Measurements from ENCODE around the gene OR56B1. TPM values are rescaled to one million over a fixed set of nuclear protein-coding genes. Genes with fewer than 3 reads are reported as not detected.

Gene OR56B1
- total and polyA plus RNA-seq, 2 of the 13 experiments (the other 11 are each of a cell fraction or from before 2014, with no cell fraction given): not detected

GRCh38 chr11:5689551-5689983 lies 46.7 kb upstream of the OR56B1 start, which contains the start of gene TRIM22:
TRIM22 (plus strand) TSS chr11:5689790; CDS start chr11:5696233, 6,443 bp downstream.
- CTCF ChIA-PET (ENCODE audit: low intra/inter-chr PET ratio, low total read pairs): no interaction called here
- H2AFZ ChIP-seq (ENCODE audit: low read length): no peak within 1 kb of the TSS
- DNase-seq (ENCODE audit: low spot score) (no peak), FAIRE-seq (no peak), ATAC-seq (no peak)
- no peaks in the 10 kb centered on the region; a peak in 1 of 5 replicates for H3K27me3 ChIP-seq (ENCODE audit: control insufficient read depth in 1 of 2, insufficient read depth in 2 of 2, low read length in 2 of 2)
- no peaks in the 10 kb centered on the region for H3K79me2 ChIP-seq (ENCODE audit: insufficient read depth, low read length)
- H3K9ac ChIP-seq (ENCODE audit: insufficient read depth, low read depth, low read length): no peak within 1 kb of the TSS
- H3K4me1 ChIP-seq (ENCODE audit: insufficient read depth, low read length): no peaks in the 10 kb centered on the region
- no peak within 1 kb of the TSS; the same call in 1 of the 2 replicates for H3K4me2 ChIP-seq (ENCODE audit: low read depth, low read length)
- intact Hi-C loops (cut with micrococcal nuclease; ENCODE audit: unreplicated experiment): no loop called here
- POLR2A ChIA-PET: no interaction called here
- in situ Hi-C loops (cut with HindIII; ENCODE audit: extremely low pct_ligation_motif_present, low pct_unique_long_range_greater_than_20kb): loop anchor here (10.0 kb wide), 1 partner anchor 115 kb away; the partner anchor contains the start of gene OR52N2
- BruUV-seq (replicated peaks): no TSS peak
- no peak within 1 kb of the TSS for H3K27ac ChIP-seq (ENCODE audit: extremely low read length, insufficient read depth, low read length)
- no peaks in the 10 kb centered on the region for H4K20me1 ChIP-seq (ENCODE audit: insufficient read depth, low read length)
- no peaks in the 10 kb centered on the region for H3K36me3 ChIP-seq (replicated peaks in 1 of 2; ENCODE audit: control insufficient read depth in 1 of 2, insufficient read depth in 2 of 2, low read length in 2 of 2)
- H3K9me3 ChIP-seq (ENCODE audit: low read length): no peaks in the 10 kb centered on the region
- WGBS (ENCODE audit: low lambda C conversion rate): 43% methylated on average over 2 of the region's 2 CpGs
- H3K4me3 ChIP-seq (replicated peaks in 1 of 3; ENCODE audit: insufficient read depth in 1 of 3, low read depth in 2 of 3, low read length in 3 of 3): no peak within 1 kb of the TSS
- TF ChIP-seq CBX2 (IDR thresholded peaks at IDR 0.05; ENCODE audit: low read depth, low read length): no peak
- no peak for TF ChIP-seq CBX2 (CRISPR knock-in tag; IDR thresholded peaks at IDR 0.05; ENCODE audit: low read depth)
- no peak for TF ChIP-seq GTF3A (CRISPR knock-in tag; conservative IDR thresholded peaks at IDR 0.05)
- TF ChIP-seq ZBTB38 (CRISPR knock-in tag; IDR thresholded peaks at IDR 0.05): no peak
- no peak for TF ChIP-seq SKIL (CRISPR knock-in tag; IDR thresholded peaks at IDR 0.05; ENCODE audit: borderline replicate concordance)
- TF ChIP-seq ZNF138 (CRISPR knock-in tag; IDR thresholded peaks at IDR 0.05; ENCODE audit: low read depth): no peak
- no peak for TF ChIP-seq CREB1 (IDR thresholded peaks at IDR 0.05)
- TF ChIP-seq CREB1 (CRISPR knock-in tag; IDR thresholded peaks at IDR 0.05): no peak
- TF ChIP-seq ZC3H4 (CRISPR knock-in tag; IDR thresholded peaks at IDR 0.05; ENCODE audit: borderline replicate concordance): no peak
- TF ChIP-seq ZHX1 (CRISPR knock-in tag; IDR thresholded peaks at IDR 0.05; ENCODE audit: low read depth): no peak
- no peak for TF ChIP-seq ZNF407 (CRISPR knock-in tag; IDR thresholded peaks at IDR 0.05; ENCODE audit: not compliant biosample characterization)
- no peak for TF ChIP-seq TP53 (CRISPR knock-in tag; conservative IDR thresholded peaks at IDR 0.05)
- TF ChIP-seq SKI (IDR thresholded peaks at IDR 0.05; ENCODE audit: partially characterized antibody): no peak

Measured in HepG2 (cell line).